Head of caudate nucleus (tissue), 42 donors: ENCODE results near the gene CDK5RAP2.
A peak's percentile ranks its signal among the peaks of the same experiment; 100 is the strongest.
"Not testable (repeated sequence)": the region's sequence is repeated elsewhere in the genome, so short reads cannot be mapped to it uniquely, and the experiment has no call there.

ENCODE experiments used
- DNase-seq, 42 donors: peaks; one replicate each; pipeline versions ENCODE4 v3.0.0 to v3.0.0-alpha.2; 2020 to 2021; ENCODE audit warnings: mixed read lengths in 7 of 42
- intact Hi-C: fragments of 100-400 bp; cut with DNase I; formaldehyde crosslinking; loops from one replicate; pipeline ENCODE4 v1.15.0; 2022

Gene CDK5RAP2

GRCh38 chr9:120524863-120525262, 55.1 kb downstream of the CDK5RAP2 start:
- intact Hi-C loops, result no loop called here
- DNase-seq, result no peak

GRCh38 chr9:120524038-120524437, 55.9 kb downstream of the CDK5RAP2 start:
- no peak for DNase-seq
- intact Hi-C loops, result no loop called here

GRCh38 chr9:120522558-120522957, 57.4 kb downstream of the CDK5RAP2 start:
- DNase-seq, result peak in 1 of 42 donors; percentile 8
- intact Hi-C loops, result no loop called here

GRCh38 chr9:120522032-120522431, 57.9 kb downstream of the CDK5RAP2 start:
- no peak for DNase-seq
- intact Hi-C loops, result no loop called here

GRCh38 chr9:120521101-120521500, 58.9 kb downstream of the CDK5RAP2 start:
- no peak for DNase-seq
- intact Hi-C loops, result no loop called here

- intact Hi-C loops, DNase-seq: not testable (repeated sequence)
These were observed 64.0 kb downstream of the CDK5RAP2 start for GRCh38 chr9:120515996-120516395.

- intact Hi-C loops, DNase-seq: not testable (repeated sequence)
These were observed 64.5 kb downstream of the CDK5RAP2 start for GRCh38 chr9:120515481-120515880.

- intact Hi-C loops, result no loop called here
- DNase-seq, result no peak
These were observed 65.6 kb downstream of the CDK5RAP2 start for GRCh38 chr9:120514405-120514804.

GRCh38 chr9:120513825-120514396, 66.1 kb downstream of the CDK5RAP2 start:
- no peak for DNase-seq
- intact Hi-C loops, result no loop called here

GRCh38 chr9:120510816-120511215, 69.2 kb downstream of the CDK5RAP2 start:
- intact Hi-C loops, result no loop called here
- DNase-seq, result no peak

GRCh38 chr9:120507936-120508510, 71.9 kb downstream of the CDK5RAP2 start:
- intact Hi-C loops, result no loop called here

GRCh38 chr9:120505186-120505585, 74.8 kb downstream of the CDK5RAP2 start:
- no peak for DNase-seq
- intact Hi-C loops, result no loop called here

More at GRCh38 chr9:120507936-120508510, 71.9 kb downstream of the CDK5RAP2 start:
- peak in 39 of 42 donors; percentile 23 to 90 (median 57) for DNase-seq

- intact Hi-C loops, result no loop called here
- no peak for DNase-seq
These were observed 79.2 kb downstream of the CDK5RAP2 start for GRCh38 chr9:120500733-120501132.

GRCh38 chr9:120497865-120498264, 82.1 kb downstream of the CDK5RAP2 start:
- intact Hi-C loops, DNase-seq: not testable (repeated sequence)

GRCh38 chr9:120496438-120496837, 83.5 kb downstream of the CDK5RAP2 start:
- intact Hi-C loops, DNase-seq: not testable (repeated sequence)

GRCh38 chr9:120490888-120491595, 88.9 kb downstream of the CDK5RAP2 start:
- intact Hi-C loops, result no loop called here
- peak in 1 of 42 donors; percentile 8 for DNase-seq

- intact Hi-C loops, result no loop called here
- no peak for DNase-seq
These were observed 93.1 kb downstream of the CDK5RAP2 start for GRCh38 chr9:120486835-120487234.

- no peak for DNase-seq
- intact Hi-C loops, result no loop called here
These were observed 93.6 kb downstream of the CDK5RAP2 start for GRCh38 chr9:120486347-120486746.

GRCh38 chr9:120485788-120486187, 94.2 kb downstream of the CDK5RAP2 start:
- intact Hi-C loops, result no loop called here
- DNase-seq, result no peak

GRCh38 chr9:120484162-120484561, 95.8 kb downstream of the CDK5RAP2 start:
- intact Hi-C loops, result no loop called here
- DNase-seq, result no peak
